AG09319 (cell line): Measurements from ENCODE around the gene WDR90.

ENCODE experiments used
- DNase-seq: peaks from one replicate; pipeline ENCODE4 v3.0.0-alpha.2; 2010; ENCODE audit warnings: low read depth; ENCODE audit errors: extremely low read depth
- TF ChIP-seq, protein P1 (sequence below): IDR thresholded peaks from 2 replicates; pipeline ENCODE4 v1.5.1; 2011; ENCODE audit warnings: low read depth, mild to moderate bottlenecking, inconsistent platforms, low read length, moderate library complexity

The WDR90 gene

GRCh38 chr16:672371-672770, 23.2 kb downstream of the WDR90 start:
- TF ChIP-seq, protein P1, sequence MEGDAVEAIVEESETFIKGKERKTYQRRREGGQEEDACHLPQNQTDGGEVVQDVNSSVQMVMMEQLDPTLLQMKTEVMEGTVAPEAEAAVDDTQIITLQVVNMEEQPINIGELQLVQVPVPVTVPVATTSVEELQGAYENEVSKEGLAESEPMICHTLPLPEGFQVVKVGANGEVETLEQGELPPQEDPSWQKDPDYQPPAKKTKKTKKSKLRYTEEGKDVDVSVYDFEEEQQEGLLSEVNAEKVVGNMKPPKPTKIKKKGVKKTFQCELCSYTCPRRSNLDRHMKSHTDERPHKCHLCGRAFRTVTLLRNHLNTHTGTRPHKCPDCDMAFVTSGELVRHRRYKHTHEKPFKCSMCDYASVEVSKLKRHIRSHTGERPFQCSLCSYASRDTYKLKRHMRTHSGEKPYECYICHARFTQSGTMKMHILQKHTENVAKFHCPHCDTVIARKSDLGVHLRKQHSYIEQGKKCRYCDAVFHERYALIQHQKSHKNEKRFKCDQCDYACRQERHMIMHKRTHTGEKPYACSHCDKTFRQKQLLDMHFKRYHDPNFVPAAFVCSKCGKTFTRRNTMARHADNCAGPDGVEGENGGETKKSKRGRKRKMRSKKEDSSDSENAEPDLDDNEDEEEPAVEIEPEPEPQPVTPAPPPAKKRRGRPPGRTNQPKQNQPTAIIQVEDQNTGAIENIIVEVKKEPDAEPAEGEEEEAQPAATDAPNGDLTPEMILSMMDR: no peak

GRCh38 chr16:672851-673250, 23.7 kb downstream of the WDR90 start:
- TF ChIP-seq, protein P1: no peak

More at GRCh38 chr16:672371-672770, 23.2 kb downstream of the WDR90 start:
- no peak for DNase-seq

DNA sequence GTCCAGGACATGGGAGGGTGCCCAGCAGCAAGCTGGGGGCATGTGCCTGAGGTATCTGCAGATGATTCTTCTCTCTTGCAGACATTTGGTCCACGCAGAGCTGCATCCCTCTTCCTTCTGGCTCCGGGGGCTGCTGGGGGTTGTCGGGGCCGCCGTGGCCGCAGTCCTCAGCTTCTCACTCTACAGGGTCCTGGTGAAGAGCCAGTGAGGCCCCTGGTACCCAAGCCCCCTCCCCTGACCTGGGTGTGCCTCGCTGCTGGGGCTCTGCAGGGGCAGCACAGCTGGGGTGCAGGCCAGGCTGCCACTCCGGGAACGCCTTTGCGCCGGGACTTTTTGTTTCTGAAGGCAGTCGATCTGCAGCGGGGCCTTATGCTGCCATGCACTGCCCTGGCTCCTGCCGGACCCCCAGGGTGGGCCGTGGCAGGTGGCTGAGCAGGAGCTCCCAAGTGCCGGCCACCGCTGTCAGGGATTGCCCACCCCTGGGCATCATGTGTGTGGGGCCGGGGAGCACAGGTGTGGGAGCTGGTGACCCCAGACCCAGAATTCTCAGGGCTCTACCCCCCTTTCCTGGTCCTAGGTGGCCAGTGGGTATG, 24.3 kb downstream of the WDR90 start:
- TF ChIP-seq, protein P1: no peak
- no peak for DNase-seq

More at GRCh38 chr16:672851-673250, 23.7 kb downstream of the WDR90 start:
- no peak for DNase-seq

GRCh38 chr16:674214-674881, 25.2 kb downstream of the WDR90 start:
- TF ChIP-seq, protein P1: no peak
- DNase-seq: no peak

DNA sequence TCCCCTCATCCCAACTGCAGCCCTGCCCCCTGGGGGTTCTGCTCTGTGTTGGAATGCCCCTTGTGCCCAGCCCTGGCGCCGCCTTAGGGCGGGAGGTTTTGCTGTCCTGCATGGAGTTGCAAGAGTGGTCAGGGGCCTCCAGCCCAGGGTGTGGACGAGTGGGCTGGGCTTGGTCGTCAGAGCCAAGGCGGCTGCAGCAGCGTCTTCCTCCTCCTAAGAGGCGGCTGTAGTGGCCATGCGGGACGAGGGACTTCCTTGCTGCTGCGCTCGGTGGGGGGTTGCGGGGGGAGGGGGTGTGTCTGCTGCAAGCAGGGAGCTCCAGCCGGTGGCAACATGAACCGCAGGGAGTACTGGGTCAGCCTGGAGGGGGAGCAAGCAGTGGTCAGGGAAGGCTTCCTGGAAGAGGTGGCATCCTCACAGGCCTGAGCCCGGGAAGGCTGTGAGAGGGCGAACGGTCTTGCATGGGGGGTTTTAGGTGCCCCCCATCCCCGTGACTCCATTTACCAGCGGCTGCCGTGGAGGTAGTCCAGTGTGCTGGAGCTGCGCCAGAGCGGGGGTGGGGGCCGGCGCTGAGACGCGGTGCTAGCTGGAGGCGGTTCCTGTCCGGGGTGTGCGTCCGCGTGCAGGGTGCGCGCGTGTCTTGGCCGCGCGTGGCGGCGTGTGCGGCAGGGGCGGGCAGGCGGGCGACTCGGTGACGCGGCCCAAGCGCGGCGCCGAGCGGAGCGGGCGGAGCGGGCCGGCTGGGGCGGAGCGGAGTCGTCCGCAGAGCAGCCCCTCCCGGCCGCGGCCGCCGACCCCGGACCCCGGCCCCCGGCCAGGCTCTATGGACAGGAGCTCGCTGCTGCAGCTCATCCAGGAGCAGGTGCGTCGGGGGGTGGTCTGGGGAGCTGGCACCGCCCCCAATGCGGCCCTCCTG, 26.1 kb downstream of the WDR90 start, which contains the start of gene RHBDL1:
TSS of gene RHBDL1 (plus strand) at position 704 of the 916 bp plus-strand sequence. CDS start at position 824, 120 bp downstream.
- DNase-seq: no peak
- TF ChIP-seq, protein P1: no peak; the same call in 1 of the 2 replicates

DNA sequence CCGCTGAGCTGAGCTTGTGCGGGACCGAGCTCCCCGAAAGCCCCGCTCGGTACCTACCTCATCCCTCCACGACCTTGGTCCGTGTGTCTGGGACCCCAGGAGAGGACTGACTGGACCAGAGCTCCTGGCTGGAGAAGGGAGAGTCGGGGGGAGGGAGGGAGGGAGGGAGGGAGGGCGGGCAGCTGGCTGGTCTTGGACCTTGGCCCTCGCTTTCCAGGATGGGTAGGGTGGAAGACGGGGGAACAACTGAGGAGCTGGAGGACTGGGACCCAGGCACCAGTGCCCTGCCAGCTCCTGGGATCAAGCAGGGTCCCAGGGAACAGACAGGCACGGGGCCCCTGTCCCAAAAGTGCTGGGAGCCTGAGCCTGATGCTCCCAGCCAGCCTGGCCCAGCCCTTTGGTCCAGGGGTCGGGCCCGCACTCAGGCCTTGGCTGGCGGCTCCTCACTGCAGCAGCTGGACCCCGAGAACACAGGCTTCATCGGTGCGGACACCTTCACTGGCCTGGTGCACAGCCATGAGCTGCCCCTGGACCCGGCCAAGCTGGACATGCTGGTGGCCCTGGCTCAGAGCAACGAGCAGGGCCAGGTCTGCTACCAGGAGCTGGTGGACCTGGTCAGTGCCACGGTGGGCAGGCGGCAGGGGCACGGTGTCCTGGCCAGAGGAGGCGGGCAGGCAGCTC, 26.9 kb downstream of the WDR90 start:
- no peak for DNase-seq
- TF ChIP-seq, protein P1: no peak
